GM21390 (cell line): ENCODE results near the gene MED15.

Experiments used
- ATAC-seq: cut with Tn5 transposase; IDR thresholded peaks from one replicate; pipeline ENCODE4 v1.9.1; 2021; ENCODE audit not compliant: unreplicated experiment

MED15 gene

DNA sequence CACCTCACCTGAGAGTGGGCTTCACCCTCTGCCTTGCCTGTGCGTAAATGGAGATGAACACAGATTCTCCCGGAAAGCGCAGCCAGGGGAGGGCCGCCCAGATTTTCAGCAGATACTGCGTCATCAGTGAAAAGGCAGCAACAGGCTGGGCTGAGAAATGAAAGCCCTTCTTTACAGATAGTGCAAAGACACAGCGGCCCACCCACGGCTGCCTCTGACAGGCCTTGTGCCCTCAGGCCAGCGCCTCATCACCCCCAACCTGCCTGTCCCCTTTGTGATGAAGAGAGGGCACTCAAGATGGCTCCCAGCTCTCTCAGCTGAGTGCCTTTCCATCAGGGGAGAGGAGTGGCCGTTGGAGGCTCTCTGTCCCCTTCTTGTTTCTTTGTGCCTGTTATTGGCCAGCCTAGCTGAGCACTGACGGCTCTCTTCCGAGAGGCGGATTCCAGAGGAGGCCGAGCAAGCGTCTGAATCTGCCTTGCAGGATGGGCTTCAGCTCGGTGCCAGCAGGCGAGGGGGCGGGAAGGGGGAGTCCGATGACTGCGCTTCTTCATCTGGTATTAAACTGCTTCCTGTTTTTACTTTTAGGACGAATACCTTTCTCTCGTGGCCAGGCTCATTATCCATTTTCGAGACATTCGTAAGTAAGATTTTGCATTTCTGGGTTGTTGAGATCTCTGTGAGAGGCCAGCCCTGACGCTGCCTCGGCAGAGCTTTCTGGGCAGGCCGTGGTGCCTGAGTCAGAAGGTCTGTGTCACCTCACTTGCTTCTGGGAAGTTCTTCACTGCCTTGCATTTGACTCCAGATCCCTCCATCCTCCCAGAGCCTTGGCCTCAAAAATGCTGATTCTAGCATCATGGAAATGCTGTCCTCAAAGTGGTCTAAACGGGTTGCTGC lies 43.7 kb downstream of the MED15 start:
- no peak for ATAC-seq

DNA sequence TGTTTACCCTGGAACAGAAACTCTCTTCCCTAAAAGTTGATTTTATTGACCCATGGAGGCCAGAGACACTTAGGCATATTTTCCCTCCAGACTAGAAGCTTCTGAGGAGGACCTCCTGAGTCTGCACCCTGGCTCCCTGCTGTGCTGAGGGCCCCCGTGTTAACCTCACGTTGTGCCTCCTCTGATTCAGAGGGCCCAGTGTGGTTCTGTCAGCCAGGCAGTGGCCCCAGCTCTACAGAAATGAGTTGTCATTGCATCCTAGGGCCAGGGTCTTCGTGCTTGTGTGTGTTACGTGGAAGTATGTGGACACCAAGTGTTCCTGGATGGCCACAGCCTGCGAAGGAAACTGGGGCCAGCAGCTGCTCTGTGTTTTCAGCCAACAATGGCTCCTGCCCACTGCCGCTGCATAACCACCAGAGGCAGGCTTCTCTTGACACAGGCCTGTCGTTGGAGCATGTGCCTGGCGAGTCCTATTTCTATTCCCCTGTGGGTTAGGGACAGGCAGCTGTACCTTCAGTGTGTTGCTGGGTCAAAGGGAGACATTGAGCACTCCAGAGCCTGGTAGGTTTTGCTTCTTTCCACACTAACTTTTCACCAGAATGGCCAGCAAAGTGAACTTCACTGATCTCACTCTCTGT lies 44.5 kb downstream of the MED15 start:
- no peak for ATAC-seq

DNA sequence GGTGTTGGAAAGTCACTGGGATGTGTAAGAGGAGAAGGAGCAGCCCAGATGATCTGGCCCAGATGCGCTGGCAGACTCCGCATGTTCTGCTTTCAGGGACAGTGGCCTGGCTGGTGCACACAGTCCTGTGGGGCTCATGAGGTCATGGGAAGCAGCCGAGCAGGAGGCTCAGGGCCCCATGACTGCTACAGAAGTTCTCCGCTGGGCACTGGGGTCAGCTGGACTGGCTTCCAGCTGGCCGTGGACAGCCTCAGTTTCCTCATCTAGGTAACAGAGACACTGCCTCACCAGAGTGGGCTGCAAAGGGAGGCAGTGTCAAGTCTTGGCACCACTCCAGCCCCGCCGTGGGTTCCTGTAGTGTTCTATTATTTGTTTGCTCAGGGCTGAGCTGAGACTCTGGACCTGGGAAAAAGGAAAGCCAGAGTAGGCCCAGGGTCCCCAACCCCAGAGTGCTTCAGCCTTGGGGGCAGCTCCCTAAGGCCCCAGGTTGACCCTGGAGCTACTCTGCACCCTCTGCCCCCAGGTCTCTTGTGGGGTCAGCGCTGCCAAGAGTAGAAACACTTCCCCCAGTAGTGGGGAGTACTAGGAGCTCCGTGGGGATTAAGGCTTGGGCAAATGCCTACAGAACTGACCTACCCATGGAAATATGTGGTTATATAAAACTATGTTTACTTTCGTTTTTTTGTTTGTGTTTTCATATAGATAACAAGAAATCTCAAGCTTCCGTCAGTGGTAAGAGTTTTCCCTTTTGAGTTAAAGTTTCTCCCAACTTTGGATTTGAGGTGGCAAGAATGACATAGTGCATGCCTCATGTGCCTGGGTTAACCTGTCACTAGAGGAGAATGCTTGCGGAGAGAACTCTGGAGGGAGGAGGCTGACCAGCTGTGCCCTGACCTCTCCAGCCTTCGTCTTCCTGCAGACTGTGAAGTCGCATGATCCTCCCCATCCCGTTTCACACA lies 45.3 kb downstream of the MED15 start:
- ATAC-seq, result no peak

DNA sequence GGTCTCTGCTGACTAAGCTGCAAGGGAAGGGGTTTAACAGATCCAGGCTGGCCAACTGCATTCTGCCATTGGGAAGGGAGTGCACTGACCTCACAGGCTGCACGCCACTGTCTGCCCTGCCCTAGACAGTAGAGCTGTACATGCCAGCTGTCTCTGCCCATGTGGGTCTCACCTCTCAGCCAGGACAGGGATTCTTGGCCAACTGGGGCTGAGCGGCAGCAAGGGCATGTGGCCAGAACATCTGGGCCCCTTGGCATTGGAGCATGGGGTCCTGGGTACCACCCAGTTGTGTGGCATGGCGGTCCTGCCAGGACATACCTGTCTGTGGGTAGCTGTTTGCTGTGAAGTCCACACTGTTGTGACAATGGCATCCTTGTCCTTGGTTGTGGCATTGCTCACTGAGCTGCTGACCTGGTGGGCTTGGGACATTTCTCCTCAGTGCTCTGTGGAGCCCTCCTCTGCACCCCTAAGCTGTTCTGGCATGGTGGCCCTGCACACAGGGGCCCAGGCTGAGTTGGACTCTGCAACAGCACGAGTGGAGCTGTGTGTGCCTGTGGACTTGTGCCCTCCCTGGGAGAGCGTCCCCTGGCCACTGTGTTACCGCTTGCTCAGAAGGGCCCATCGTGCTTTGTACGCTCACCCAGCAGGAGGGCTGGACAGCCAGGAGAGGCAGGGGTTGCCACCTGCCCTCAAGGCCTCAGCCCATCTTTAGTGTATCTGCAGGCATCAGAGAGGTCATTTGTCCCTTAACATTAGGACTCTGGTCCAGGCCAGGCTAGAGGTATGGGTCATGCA lies 46.7 kb downstream of the MED15 start:
- ATAC-seq, result no peak

DNA sequence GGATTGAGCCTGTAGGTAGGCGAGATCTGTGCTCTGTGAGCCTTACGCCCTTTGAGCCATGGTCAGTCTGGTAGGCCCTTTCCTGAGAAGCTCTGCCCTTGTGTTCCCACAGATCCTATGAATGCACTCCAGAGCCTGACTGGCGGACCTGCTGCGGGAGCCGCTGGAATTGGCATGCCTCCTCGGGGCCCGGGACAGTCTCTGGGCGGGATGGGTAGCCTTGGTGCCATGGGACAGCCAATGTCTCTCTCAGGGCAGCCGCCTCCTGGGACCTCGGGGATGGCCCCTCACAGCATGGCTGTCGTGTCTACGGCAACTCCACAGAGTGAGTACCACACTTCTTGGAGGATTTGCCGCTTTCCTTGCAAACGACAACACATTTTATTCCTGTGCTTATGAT lies 47.4 kb downstream of the MED15 start:
- no peak for ATAC-seq

GRCh38 chr22:20558534-20558933 lies 51.1 kb downstream of the MED15 start:
- ATAC-seq, result no peak

- no peak for ATAC-seq
Measured at GRCh38 chr22:20559174-20559760, 51.9 kb downstream of the MED15 start.

DNA sequence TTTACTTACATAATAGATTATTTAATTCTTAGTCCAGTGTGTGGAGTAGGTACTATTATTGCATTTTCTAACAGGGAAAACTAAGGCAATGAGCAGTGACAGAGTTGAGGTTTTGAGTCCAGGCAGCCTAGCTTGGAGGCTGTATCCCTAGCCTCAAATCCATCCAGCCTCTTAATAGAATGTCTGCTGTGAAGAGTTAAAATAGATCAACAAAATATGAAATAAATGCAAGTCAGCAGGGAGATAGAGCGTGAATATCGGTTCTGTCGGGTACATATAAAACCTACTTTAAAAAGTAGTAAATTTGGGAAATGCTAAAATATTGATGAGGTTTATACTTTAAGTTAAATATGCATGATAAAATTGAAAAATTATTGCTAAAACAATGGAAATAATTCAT lies 53.3 kb downstream of the MED15 start:
- ATAC-seq, result no peak

GRCh38 chr22:20561882-20562281 lies 54.5 kb downstream of the MED15 start:
- no peak for ATAC-seq

- ATAC-seq, result no peak
Measured at GRCh38 chr22:20562607-20563465, 55.4 kb downstream of the MED15 start.

DNA sequence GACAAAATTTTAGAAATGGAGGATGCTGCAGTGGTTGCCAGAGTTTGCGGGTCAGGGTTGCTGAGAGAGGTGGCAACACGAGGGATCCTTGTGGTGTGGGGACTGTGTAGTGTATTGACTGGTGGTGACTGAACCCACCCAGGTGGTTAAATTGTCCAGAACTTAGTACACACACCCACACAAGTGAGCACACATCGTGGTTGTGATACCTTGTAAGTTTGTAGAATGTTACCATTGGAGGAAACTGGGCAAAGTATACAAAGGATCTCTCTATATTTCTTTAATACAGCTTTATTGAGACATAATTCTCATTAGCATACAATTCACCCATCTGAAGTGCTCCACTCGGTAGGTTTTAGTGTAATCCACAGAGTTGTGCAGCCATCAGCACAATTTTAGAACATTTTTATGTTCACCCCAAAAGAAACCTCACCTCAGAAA lies 56.1 kb downstream of the MED15 start:
- ATAC-seq, result no peak

- ATAC-seq, result no peak
Measured at GRCh38 chr22:20563941-20564371, 56.5 kb downstream of the MED15 start.

DNA sequence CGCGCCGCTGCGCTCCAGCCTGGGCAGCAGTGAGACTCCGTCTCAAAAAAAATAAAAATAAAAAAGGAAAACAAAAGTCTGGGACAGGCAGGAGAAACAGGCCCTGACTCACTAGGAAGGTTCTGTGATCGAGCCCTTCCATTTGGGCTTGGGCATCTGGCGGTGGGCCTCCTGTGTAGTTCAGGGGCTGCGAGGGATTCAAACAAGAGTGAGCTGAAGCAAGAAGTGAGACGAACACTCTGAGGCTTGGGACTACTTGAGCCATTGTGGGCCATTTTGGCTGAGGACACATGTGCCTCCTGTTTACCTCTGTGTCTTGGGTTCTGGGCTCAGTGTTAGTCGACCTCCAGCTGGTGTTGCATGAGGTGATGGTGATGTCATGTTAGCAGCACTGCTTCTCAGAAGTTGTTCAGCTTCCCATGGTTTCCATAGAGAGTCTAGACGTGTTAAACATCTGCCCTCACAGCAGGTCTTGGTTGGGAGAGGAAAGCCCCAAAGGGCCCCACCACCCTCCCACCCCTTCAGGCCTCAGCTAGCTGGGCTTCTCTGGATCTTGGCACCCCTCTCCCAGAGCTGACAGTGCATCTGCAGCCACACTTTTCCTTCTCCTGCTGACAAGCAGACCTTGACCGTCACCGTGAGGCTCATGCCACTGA lies 57.8 kb downstream of the MED15 start:
- no peak for ATAC-seq

DNA sequence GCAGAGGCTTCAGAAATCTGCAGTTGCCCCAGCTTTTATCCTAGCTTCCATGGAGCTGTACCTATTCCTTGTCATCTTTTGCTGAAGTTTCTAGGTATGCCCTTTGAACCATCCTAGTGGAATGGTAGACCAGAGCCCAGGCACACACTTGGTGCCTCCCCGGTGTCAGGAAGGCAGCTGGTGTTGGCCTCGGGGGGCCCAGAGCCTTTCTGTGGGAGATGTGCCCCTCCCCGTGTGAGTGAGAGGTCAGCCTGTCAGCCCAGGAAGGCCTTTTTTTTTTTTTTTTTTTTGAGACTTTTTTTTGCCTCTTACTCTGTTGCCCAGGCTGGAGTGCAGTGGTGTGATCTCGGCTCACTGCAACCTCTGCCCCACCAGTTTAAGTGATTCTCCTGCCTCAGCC lies 58.4 kb downstream of the MED15 start:
- no peak for ATAC-seq

- ATAC-seq, result no peak
Measured at GRCh38 chr22:20566420-20567260, 59.2 kb downstream of the MED15 start.

- no peak for ATAC-seq
Measured at GRCh38 chr22:20567371-20567847, 60.0 kb downstream of the MED15 start.

- ATAC-seq, result no peak
Measured at GRCh38 chr22:20567993-20568417, 60.6 kb downstream of the MED15 start.
